SK-MEL-5 (cell line): ENCODE measurements around the gene MAMLD1. TPM values are rescaled to one million over a fixed set of nuclear protein-coding genes. Genes with fewer than 3 reads are reported as not detected.

ENCODE experiments used
- DNase-seq: peaks from one replicate; pipeline ENCODE4 v3.0.0-alpha.2; 2016; ENCODE audit warnings: low read depth, low spot score
- in situ Hi-C: cut with HindIII; loops from 2 replicates; pipeline ENCODE4 v1.10.0; 2016; ENCODE audit warnings: low sequenced_read_pairs, high pct_unique_total_duplicates, low pct_unique_long_range_greater_than_20kb
- polyA plus RNA-seq, 2 experiments: library from polyadenylated mRNA; depleted of rRNA; stranded (reverse); fragments of >200 nt; gene quantifications; 2 replicates each; pipeline ENCODE4 v1.2.3, GENCODE V29; 2015
- total RNA-seq: library from RNA; depleted of rRNA; stranded (reverse); fragments of >200 nt; shearing (Covaris generic); gene quantifications from 2 replicates; pipeline ENCODE4 v1.2.3, GENCODE V29; 2014; rRNA removed

The MAMLD1 gene, protein sequence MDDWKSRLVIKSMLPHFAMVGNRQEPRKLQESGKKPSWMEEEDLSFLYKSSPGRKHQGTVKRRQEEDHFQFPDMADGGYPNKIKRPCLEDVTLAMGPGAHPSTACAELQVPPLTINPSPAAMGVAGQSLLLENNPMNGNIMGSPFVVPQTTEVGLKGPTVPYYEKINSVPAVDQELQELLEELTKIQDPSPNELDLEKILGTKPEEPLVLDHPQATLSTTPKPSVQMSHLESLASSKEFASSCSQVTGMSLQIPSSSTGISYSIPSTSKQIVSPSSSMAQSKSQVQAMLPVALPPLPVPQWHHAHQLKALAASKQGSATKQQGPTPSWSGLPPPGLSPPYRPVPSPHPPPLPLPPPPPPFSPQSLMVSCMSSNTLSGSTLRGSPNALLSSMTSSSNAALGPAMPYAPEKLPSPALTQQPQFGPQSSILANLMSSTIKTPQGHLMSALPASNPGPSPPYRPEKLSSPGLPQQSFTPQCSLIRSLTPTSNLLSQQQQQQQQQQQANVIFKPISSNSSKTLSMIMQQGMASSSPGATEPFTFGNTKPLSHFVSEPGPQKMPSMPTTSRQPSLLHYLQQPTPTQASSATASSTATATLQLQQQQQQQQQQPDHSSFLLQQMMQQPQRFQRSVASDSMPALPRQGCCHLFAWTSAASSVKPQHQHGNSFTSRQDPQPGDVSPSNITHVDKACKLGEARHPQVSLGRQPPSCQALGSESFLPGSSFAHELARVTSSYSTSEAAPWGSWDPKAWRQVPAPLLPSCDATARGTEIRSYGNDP
- total RNA-seq, result 0.08 and 0.16 TPM in 2 replicates
- polyA plus RNA-seq (2015; cell fraction: cytosol; rRNA removed), result 0.83 and 1.3 TPM in 2 replicates
- 1.6 and 2.5 TPM in 2 replicates for polyA plus RNA-seq (2015; cell fraction: nucleus; rRNA removed)

DNA sequence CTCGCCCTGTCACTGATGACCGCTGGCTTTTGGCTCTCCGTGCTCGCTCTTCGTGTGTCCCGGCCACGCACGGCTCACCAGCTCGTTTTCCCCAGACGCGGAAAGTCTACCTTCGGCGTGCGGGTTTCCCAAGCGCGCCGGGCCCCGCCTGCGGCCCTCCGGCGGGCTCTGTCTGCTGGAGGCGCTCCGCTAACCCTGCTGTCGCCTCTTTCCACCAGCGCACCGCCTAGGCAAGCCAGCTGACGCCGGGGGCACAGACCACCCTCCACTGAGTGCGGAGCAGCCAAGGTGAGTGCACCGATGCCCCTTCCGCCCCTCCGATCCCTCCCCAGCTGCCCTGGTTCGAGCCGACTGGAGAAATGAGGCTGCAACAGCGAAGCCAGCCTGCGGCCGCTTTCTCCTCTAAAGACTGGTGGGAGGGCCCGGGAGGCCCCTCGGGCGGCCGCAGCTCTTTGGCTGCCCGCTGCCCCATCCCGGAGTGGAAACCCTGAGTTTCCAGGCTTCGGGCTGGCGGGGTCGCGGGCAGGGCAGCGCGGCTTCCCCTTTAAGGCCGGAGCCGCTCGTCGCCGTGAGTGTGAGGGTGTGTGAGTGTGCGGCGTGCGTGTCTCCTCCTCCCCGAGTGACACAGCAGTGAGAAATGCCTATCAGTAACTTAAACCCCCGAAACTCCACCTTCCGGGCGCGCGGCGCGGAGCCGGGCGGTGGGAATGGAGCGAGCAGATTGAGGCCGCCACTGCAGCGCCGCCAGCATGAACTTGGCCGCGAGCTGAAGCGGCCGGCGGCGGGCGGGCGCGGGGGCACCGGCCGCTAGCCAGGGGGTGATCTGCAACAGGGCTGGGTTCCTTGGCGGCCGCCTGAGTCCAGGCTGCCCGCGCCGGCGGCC is at the start of gene MAMLD1:
TSS of gene MAMLD1 (plus strand) at position 719 of the 883 bp plus-strand sequence. CDS start 82,200 bp downstream, outside the sequence.
- no peak for DNase-seq
- in situ Hi-C loops, result no loop called here

DNA sequence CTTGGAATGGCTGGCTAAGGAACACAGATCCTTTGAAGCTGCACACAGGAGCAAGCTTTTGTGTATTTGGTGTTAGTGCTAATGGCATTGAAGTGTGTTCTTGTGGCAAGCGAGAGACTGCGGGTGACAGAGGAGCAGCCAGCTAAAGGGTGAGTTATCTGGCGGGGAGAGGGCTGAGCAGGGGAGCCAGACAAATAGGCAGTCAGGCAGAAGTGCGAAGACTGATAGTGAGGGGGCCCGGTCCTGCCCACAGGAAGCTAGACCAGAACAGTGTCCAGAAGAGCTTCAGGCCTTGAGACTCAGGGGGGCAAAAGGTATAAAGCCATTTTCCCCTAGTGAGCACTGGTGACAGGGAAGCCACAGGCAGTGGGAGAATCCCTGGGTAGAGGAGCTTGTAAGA is 49.6 kb upstream of the MAMLD1 start:
- DNase-seq, result no peak
- in situ Hi-C loops, result no loop called here

DNA sequence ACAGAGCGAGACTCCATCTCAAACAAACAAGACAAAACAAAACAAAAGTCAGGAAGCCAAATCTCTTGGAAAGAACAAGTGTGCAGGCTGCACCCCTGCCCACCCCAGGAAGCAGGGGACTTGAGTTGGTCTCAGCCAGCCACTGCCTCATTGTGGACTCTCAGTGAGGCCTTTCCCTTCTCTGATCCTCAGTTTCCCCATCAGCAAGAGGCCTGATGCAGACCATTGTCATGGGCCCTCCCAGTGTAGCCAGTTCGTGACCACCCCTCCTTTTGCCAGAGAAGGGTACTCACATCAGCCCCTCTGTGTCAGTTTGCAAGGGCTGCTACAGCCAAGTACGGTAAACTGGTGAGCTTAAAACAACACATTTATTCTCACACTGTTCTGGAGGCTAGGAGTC is 48.9 kb upstream of the MAMLD1 start:
- no peak for DNase-seq
- in situ Hi-C loops, result no loop called here

DNA sequence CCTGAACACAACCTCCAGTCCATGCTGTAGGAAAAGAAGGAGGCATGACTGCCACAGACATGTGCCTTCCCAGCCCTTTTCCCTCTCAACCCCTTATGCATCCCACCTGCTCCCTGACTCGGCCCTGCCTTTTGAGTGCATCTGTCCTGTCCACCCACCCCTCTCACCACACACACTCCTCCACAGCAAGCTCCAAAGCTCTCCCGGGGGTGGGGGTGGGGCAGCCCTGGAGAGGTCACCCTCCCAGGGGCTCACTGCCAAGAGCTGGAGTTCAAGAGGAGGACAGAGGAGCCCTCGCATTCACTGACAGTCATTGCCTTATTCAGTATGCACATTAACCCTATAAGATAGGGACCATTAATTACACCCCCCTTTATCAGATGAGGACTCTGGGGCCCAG is 46.6 kb upstream of the MAMLD1 start:
- no peak for DNase-seq
- in situ Hi-C loops, result no loop called here

DNA sequence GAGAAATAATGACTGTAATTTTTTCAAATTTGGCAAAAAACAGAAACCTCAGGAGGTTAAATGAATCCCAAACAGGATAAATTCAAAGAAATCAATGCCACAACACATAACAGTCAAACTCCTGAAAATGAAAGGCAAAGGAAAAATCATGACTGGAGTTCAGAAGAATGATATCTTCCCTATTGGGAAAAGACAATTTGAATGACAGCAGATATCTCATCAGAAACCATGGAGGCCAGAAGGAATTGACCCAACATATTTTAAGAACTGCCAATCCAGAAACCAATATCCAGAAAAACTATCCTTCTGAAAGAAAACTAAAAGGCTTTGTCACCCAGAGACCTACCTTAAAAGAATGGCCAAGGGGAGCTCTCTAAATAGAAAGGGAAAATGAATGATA is 40.1 kb upstream of the MAMLD1 start:
- in situ Hi-C loops, result no loop called here
- no peak for DNase-seq

DNA sequence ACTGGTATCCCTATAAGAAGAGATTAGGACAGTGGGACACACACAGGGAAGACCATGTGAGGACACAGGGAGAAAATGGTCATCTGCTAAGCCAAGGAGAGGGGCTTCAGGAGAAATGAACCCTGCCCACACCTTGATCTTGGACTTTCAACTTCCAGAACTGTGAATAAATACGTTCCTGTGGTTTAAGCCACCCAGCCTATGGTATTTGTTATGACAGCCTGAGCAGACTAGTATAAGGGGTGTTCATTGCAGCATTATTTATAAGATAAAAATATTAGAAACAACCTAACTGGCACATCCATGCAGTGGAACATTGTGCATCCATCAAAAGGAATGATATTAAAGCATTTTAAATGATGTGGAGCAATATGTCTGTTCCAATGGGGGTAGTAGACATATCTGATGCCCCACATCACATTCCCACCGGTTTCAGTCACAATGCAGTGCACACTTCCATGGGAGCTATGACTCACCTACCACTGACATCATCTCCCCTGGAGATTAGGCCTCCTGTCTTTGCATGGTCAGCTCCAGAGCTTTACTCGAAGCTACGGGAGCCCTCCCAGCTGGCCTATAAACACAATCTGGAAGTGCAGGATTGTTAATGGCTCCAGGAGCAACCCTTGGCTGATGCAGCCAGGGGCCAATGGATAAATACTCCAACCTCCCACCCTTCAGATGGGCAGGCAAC is 38.9 kb upstream of the MAMLD1 start:
- DNase-seq, result peak; percentile 35
- in situ Hi-C loops, result no loop called here

DNA sequence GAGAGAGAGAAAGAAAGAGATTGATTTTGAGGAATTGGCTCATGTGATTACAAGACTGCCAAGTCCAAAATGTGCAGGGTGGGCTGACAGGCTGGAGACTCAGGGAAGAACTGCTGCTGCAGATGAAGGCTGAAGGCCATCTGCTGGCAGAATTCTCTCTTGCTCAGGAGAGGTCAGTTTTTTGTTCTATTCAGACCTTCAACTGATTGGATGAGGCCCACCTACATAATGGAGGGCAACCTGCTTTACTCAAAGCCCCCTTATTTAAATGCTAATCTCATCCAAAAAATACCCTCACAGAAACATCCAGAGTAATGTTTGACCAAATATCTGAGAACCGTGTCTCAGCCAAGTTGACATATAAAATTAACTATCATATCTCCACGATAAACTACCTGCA is 38.2 kb upstream of the MAMLD1 start:
- no peak for DNase-seq
- in situ Hi-C loops, result no loop called here

DNA sequence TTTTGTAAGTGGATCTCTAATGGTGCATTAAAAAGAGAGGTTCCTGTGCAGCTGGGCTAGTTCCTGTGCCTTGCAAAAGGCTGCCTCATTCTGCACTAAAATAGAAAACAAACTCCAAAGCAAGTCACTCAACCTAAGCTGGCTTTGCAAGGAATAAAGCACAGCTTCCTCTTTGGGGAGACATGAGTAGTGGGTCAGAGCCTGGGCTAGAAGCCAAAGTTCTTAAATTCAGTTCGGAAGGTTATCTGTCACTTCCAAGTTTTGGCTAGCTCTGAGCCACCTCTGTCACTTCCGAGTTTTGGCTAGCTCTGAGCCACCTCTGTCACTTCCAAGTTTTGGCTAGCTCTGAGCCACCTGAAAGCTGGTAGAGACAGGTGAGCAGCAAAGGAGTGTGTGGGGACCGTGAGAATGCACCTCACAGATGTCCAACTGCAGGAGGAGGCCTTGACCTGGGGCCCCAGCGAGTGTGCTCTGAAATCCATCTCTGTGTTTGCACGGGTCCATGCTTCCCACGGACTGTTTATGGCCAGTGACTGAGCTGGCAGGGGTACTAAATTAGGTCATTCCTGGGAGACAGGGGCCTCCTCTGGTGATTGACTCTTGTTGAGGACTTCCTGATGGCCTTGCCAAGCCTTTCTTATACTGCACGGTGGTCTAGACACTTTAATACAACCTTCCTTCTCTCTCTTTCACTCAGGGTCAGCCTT is 36.4 kb upstream of the MAMLD1 start:
- no peak for DNase-seq
- in situ Hi-C loops, result no loop called here

DNA sequence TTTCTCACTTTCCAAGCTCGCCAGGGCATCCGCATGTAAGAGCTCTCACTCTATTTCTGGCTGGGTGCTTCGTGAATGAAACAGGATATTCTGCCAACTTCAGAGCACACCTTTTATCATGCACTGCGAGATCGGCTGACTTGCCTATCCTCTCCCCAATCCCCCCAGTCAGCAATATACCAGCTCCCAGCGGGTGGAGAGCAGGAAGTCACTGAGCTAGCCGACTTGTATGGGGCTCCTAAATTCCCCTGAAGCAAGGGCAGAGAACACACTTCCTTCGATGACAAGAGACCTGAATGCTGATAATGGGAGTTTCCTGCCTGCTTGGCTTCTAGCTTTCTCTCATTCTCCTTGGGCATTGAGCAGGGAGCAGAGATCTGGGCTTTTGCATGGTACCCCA is 33.8 kb upstream of the MAMLD1 start:
- DNase-seq, result no peak
- in situ Hi-C loops, result no loop called here

DNA sequence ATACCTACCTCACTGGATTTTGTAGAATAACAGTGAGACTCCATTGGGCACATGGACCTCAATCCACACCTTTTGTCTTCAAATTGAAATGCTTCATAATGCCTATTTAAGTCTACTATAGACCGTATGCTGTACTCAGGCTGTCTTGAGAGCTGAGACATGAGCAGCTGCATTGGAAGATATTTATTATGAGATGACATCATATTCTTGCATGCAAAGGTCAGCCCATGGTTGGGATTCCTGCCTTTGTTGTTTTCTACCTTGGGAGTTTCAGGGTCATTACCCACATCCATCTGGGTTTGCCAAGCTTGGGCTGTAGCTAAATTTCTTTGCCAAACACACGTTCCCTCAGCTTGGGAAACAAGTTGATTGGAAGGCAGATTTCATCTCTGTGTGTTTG is 33.2 kb upstream of the MAMLD1 start:
- in situ Hi-C loops, result no loop called here
- no peak for DNase-seq

DNA sequence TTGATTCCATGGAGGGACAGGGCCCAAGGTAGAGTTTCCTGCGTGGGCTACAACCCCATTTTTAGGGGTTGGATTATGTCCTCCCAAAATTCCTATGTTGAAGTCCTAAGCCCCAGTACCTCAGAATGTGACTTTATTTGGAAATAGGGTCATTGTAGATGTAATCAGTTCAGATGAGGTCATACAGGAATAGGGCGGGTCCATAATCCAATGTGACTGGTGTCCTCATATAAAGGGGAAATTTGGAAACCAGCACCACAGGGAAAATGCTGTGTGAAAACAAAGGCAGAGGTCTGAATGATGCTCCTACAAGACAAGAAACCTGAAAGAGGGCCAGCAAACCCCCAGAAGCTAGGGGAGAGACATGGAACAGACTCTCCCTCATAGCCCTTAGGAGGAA is 31.1 kb upstream of the MAMLD1 start:
- DNase-seq, result no peak
- in situ Hi-C loops, result no loop called here

DNA sequence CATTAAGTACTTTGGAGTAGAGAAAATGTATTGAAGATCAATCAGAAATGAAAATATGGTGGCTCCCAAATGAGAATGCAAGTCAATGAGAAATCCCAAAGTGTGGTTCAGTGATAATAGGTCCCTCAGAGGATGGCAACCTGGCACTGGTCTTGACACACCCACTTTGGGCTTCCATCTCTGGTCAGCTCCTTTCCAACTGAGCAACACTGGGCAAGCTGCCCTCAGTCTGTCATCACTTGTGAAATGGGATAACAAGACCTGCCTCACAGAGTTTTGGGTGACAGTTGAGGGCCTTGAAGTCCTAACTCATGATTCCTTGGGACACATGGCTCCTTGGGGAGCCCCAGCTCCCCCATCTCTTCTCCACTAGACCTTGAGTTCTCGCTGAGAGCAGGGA is 29.0 kb upstream of the MAMLD1 start:
- in situ Hi-C loops, result no loop called here
- DNase-seq, result no peak

DNA sequence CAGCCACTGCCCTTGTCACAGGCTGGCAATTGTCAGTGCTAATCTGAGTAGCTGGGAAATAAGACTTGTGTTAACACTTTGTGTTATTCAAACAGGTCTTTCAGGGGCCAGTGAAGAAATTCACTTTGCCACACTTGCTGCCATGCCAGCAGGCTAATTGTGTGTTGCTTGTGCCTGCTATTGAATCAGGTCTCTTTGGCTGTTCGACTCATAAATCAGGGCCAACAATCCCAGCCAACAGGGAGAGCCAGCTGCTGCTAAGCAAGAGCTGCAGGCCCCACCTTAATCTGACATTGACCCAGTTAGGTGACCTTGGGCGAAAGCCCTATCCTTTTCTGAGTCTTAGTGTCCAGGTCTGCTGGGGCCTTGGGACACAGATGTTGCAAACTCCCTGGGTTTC is 28.1 kb upstream of the MAMLD1 start:
- in situ Hi-C loops, result no loop called here
- no peak for DNase-seq

DNA sequence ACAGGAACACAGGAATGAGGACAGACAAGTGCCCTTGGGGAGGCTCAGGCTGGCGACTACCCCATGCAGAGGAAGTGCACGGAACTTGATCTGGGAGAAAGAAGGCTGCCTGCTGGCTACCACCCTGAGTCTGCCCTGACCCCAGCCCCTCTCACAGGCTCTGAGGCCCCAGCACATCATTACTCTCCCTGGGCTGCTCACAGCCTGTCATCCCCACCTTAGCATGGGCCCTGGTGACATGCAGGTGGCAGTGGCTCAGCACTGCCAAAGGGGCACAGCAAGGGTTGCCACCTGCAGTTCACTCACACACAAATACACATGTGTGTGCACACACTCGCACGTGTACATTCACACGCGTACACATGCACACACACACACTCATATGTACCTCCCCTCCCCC is 26.1 kb upstream of the MAMLD1 start:
- DNase-seq, result no peak
- in situ Hi-C loops, result no loop called here

DNA sequence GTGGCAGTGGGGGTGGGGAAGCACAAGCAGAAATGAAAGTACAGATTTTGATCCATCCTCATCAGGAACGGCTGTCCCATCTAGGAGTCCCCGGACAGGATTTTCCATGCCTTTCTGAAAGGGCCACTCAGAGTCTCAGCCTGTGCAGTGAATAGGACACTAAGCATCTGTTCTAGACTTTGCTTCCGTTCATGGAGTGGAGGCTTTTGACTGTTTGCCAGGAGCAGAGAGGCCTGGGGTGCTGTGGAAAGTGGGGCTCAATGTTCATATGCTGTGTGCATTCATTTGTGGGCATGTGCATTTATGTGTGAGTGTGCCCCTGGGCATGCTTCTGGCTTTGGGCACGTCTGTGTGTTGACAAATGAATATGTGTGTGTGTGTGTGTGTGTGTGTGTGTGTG is 25.6 kb upstream of the MAMLD1 start:
- in situ Hi-C loops, result no loop called here
- DNase-seq, result no peak

DNA sequence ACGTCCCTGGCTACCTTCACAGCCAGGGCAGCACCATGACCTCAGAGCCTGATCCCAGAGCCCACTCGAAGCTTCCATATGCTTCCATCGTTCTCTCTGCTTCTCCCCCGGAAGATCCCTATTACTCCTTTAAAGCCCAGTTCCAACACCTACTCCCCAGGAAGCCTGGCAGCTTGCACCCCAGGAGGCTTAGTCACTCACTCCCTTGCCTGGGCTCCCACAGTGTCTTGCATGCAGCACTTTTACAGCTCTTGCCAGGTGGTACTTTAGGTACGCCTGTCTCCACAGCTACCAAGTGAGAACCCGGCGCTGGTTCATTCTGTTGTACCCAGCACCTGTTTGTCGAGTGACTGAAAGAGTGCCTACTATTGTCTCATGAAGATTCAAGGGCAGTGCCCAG is 24.5 kb upstream of the MAMLD1 start:
- no peak for DNase-seq
- in situ Hi-C loops, result no loop called here

DNA sequence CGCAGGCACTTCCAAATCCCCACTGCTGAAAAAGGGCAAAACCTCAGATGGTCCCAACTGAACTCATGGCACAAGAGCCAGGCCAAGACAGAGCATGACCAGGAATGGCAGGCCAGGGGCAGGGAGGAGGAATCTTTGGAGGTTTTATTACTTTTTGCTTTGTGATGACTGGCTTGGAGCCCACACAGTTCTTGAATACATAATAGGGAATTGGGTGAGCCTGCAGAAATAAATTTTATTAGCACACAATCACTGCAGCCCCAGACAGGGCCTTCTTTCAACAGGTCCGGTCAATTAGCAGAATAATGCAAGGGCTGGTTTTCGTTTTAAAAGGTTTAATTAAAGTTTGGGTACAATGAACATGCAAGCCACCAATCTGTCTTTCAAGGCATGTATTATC is 23.4 kb upstream of the MAMLD1 start:
- in situ Hi-C loops, result no loop called here
- no peak for DNase-seq
